Measurements from ENCODE around the gene DCP2.

DCP2 gene

GRCh38 chr5:112998296-112998695 lies 21.7 kb downstream of the DCP2 start:
- no peak overlapping the region for H3K27ac ChIP-seq
- TF ChIP-seq CTCF (conservative IDR thresholded peaks at IDR 0.05) (no peak), ZFX (IDR thresholded peaks at IDR 0.05) (no peak)

- TF ChIP-seq ZFX (IDR thresholded peaks at IDR 0.05) (no peak), CTCF (conservative IDR thresholded peaks at IDR 0.05) (no peak)
Observed at GRCh38 chr5:113000466-113000865, 23.9 kb downstream of the DCP2 start.

GRCh38 chr5:113002423-113002822 lies 25.8 kb downstream of the DCP2 start:
- TF ChIP-seq CTCF (conservative IDR thresholded peaks at IDR 0.05) (no peak), ZFX (IDR thresholded peaks at IDR 0.05) (no peak)
- H3K27ac ChIP-seq: no peak overlapping the region

More at GRCh38 chr5:113000466-113000865, 23.9 kb downstream of the DCP2 start:
- H3K27ac ChIP-seq: no peak overlapping the region

- H3K27ac ChIP-seq: no peak overlapping the region
- TF ChIP-seq CTCF (conservative IDR thresholded peaks at IDR 0.05) (no peak), ZFX (IDR thresholded peaks at IDR 0.05) (no peak)
Observed at GRCh38 chr5:113003763-113004162, 27.2 kb downstream of the DCP2 start.

- TF ChIP-seq CTCF (conservative IDR thresholded peaks at IDR 0.05): no peak
- TF ChIP-seq ZFX (IDR thresholded peaks at IDR 0.05): no peak
Observed at GRCh38 chr5:113005454-113005853, 28.9 kb downstream of the DCP2 start.

GRCh38 chr5:113017881-113018635 lies 41.5 kb downstream of the DCP2 start:
- TF ChIP-seq CTCF (conservative IDR thresholded peaks at IDR 0.05) (no peak), ZFX (IDR thresholded peaks at IDR 0.05) (no peak)
- no peak overlapping the region for H3K27ac ChIP-seq

More at GRCh38 chr5:113005454-113005853, 28.9 kb downstream of the DCP2 start:
- H3K27ac ChIP-seq: no peak overlapping the region

- TF ChIP-seq CTCF (conservative IDR thresholded peaks at IDR 0.05): no peak
- TF ChIP-seq ZFX (IDR thresholded peaks at IDR 0.05): no peak
- no peak overlapping the region for H3K27ac ChIP-seq
Observed at GRCh38 chr5:113020461-113021273, 44.1 kb downstream of the DCP2 start.

Measured in C4-2B (cell line).